Measurements from ENCODE around the gene ITCH.

- TF ChIP-seq POLR2AphosphoS5 (IDR thresholded peaks at IDR 0.05; ENCODE audit: low read depth, low read length) (no peak), TAF1 (IDR thresholded peaks at IDR 0.05; ENCODE audit: borderline replicate concordance, low read depth, low read length) (no peak), POLR2A (IDR thresholded peaks at IDR 0.05; ENCODE audit: low read depth, low read length) (no peak)
These were observed 74.4 kb downstream of the ITCH start for GRCh38 chr20:34437330-34437986.
